Measurements from ENCODE around the gene MAPK1.
"Not testable (repeated sequence)": the region's sequence is repeated elsewhere in the genome, so short reads cannot be mapped to it uniquely, and the experiment has no call there.

MAPK1 gene

DNA sequence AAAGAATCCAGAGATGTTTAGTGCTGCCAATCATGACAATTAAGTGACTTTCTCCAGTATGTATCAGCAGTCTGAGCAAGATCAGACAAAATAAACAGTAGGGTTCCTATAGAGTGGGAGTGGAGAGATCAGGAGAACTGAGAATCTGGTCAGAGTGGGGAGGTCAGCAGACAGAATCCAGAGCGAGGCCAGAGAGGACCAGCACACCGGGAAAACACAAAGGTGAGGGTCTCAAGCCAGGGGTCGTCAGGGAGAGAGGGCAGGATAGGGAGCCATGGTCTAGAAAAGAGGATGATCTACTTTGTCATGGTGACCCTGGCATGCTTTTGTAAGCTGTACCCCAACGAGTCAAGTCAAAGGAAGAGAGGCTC lies 39.2 kb downstream of the MAPK1 start:
- in situ Hi-C loops (cut with HindIII; ENCODE audit: low pct_ligation_motif_present, low pct_unique_long_range_greater_than_20kb, low sequenced_read_pairs), result no loop called here
- no peak for DNase-seq

GRCh38 chr22:21827628-21828267 lies 39.7 kb downstream of the MAPK1 start:
- in situ Hi-C loops (cut with HindIII; ENCODE audit: low pct_ligation_motif_present, low pct_unique_long_range_greater_than_20kb, low sequenced_read_pairs), result no loop called here
- DNase-seq, result no peak

GRCh38 chr22:21826204-21826603 lies 41.2 kb downstream of the MAPK1 start:
- DNase-seq, result no peak
- in situ Hi-C loops (cut with HindIII; ENCODE audit: low pct_ligation_motif_present, low pct_unique_long_range_greater_than_20kb, low sequenced_read_pairs), result no loop called here

DNA sequence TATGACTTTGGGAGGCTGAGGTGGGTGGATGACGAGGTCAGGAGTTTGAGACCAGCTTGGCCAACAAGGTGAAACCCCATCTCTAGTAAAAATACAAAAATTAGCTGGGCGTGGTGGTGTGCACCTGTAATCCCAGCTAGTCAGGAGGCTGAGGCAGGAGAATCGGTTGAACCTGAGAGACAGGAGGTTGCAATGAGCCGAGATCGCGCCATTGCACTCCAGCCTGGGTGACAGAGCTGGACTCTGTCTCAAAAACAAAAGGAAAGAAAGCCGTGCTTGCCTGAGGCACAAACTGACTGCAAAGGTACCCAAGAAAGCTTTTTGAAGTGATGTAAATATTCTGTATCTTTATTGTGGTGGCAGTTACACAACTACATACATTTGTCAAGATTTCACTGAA lies 42.5 kb downstream of the MAPK1 start:
- in situ Hi-C loops (cut with HindIII; ENCODE audit: low pct_ligation_motif_present, low pct_unique_long_range_greater_than_20kb, low sequenced_read_pairs); DNase-seq: not testable (repeated sequence)

DNA sequence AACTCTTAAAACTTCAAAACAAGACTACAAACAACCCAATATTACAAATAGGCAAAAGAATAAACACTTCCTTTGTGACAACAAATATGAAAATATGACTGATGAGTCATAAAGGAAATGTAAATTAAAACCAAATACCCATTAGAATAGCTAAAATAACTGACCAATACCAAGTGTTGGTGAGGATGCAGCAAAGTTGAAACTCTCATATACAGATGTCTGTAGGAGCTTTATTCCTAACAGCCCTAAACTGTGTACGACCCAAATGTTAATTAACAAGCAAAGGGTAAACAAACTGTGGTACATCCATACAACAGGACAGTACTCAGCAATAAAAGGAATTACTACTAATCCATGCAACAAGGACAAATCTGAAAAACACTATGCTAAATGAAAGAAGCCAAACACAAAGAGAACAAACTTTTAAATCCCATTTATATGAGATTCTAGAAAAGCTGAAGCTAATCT lies 43.0 kb downstream of the MAPK1 start:
- in situ Hi-C loops (cut with HindIII; ENCODE audit: low pct_ligation_motif_present, low pct_unique_long_range_greater_than_20kb, low sequenced_read_pairs), result no loop called here
- no peak for DNase-seq

GRCh38 chr22:21823740-21824444 lies 43.6 kb downstream of the MAPK1 start:
- in situ Hi-C loops (cut with HindIII; ENCODE audit: low pct_ligation_motif_present, low pct_unique_long_range_greater_than_20kb, low sequenced_read_pairs), result no loop called here
- DNase-seq, result no peak

DNA sequence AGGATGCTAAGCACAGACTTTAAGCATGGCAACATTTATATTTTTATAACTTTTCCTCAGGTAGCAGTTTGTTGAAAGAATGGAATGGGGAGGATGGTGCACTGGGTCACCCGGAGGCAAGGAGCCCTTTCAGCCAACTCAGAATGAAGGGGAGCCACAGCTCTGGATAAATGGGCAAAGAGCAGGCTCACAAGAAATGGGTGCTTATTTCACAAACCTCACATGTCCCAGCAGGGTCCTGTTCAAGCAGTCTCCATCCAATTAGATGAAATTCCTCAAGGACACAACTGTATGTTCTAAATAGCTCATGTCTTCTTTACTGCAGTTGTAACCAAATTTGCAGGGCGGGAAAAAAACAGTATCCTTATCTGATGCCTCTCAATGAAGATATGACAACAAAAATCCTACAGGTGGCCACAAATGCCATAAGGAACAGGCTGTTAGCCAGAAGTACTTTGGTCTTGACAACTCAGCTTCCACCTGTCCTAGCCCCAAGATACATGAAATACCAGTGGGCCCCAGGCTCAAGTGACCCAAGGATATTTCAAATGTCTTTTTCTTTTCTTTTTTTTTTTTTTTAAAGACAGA lies 48.2 kb downstream of the MAPK1 start:
- no peak for DNase-seq
- in situ Hi-C loops (cut with HindIII; ENCODE audit: low pct_ligation_motif_present, low pct_unique_long_range_greater_than_20kb, low sequenced_read_pairs), result no loop called here

GRCh38 chr22:21818487-21819182 lies 48.8 kb downstream of the MAPK1 start:
- no peak for DNase-seq
- in situ Hi-C loops (cut with HindIII; ENCODE audit: low pct_ligation_motif_present, low pct_unique_long_range_greater_than_20kb, low sequenced_read_pairs), result no loop called here

DNA sequence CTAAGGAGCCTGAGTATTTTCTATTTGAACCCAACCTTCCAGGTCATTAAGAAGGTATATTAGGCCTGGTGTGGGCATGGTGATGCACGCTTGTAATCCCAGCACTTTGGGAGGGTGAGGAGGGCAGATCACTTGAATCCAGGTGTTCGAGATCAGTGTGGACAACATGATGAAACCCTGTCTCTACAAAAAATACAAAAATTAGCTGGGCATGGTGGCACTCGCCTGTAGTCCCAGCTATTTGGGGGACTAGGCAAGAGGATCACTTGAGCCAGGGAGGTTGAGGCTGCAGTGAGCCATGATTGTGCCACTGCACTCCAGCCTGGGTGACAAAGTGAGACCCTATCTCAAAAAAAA lies 50.0 kb downstream of the MAPK1 start:
- DNase-seq; in situ Hi-C loops (cut with HindIII; ENCODE audit: low pct_ligation_motif_present, low pct_unique_long_range_greater_than_20kb, low sequenced_read_pairs): not testable (repeated sequence)

DNA sequence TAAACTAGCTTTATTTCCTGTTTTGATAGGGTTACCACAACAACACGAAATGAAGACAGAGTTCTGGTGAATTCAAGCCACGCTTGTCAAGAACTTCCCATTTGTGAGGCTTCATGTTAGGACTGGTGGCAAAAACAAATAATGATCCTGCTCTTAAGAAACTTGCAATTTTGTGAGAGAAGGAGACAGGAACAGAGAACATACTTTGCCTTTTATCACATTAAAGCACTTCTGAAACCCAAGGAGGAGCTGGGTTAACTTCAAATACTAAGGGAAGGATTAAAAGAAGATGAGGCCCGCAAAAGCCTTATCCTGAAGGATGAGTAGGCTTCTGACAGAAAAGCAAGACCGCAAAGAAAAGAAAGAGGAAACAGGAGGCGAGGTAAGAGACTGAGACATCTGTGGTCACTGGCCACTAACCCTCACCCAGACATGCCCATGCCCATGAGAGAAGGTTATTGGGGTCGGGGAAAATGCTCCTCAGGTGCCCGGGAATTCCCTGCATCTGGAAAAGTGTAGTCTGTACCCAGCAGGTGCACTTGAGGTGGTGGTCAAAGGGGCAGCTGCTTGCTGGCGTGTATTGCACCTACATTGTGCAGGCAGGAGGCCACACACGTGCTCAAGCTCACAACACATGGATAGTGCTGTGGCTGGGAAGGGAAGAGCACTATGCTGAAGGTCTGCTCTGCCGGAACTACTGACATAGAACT lies 50.5 kb downstream of the MAPK1 start:
- DNase-seq, result peak; percentile 74
- in situ Hi-C loops (cut with HindIII; ENCODE audit: low pct_ligation_motif_present, low pct_unique_long_range_greater_than_20kb, low sequenced_read_pairs), result no loop called here

GRCh38 chr22:21816472-21816786 lies 51.0 kb downstream of the MAPK1 start:
- in situ Hi-C loops (cut with HindIII; ENCODE audit: low pct_ligation_motif_present, low pct_unique_long_range_greater_than_20kb, low sequenced_read_pairs), result no loop called here
- DNase-seq, result no peak

GRCh38 chr22:21815958-21816357 lies 51.5 kb downstream of the MAPK1 start:
- no peak for DNase-seq
- in situ Hi-C loops (cut with HindIII; ENCODE audit: low pct_ligation_motif_present, low pct_unique_long_range_greater_than_20kb, low sequenced_read_pairs), result no loop called here

- DNase-seq, result no peak
- in situ Hi-C loops (cut with HindIII; ENCODE audit: low pct_ligation_motif_present, low pct_unique_long_range_greater_than_20kb, low sequenced_read_pairs), result no loop called here
Observed at GRCh38 chr22:21815357-21815756, 52.1 kb downstream of the MAPK1 start.

DNA sequence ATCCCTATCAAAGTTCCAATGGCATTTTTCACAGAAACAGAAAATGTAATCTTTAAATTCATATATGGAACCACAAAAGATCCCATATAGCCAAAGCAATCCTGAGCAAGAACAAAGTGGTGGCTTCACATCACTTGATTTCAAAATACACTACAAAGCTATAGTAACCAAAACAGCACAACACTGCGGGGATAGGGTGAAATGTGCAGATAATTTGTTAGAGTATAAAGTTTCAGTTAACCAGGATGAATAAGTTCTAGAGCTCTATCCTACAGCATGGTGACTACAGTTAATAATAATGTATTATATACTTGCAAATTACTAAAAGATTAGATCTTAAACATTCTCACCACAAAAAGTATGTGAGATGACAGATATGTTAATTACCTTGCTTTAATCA lies 55.5 kb downstream of the MAPK1 start:
- no peak for DNase-seq
- in situ Hi-C loops (cut with HindIII; ENCODE audit: low pct_ligation_motif_present, low pct_unique_long_range_greater_than_20kb, low sequenced_read_pairs), result no loop called here

DNA sequence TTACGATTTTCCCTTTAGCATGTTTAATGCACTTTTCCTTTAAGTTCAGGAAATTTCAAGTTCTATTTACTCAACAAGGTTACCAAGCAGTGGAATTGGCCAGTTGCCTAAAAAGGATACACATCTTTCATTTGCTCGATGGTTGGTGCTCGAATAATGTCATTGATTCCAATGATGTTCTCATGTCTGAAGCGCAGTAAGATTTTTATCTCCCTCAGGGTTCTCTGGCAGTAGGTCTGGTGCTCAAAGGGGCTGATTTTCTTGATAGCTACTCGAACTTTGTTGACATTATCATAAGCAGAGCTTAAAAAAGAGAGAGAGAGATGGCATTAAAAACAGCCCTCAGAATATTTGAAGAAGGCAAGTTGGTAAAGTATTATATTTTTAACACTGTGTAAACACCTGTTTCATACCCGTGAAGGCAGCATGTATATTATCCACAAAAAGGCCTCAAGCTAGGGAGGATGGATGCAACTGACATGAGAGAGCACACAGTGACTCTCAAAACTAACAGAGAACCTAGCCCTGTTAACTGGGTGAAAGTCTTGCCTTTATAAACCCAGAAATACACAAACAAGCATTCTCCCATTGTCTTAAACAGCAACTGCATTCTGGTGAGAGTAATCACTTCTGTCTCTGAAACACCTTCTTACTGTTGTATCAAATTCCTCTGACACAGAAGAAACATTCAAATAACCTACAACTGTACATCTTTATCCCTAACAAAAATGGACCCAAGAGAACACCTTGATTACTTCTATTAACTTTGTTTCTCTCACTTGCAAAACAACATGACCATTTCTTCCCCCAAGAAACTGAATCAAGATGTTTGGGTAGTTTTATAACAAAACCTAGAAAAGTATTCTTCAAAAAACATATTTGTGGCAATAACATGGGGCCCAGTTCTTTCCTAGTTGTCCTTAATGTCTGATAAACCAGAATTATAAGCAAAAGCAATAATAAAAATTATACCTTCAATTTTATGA lies 59.6 kb downstream of the MAPK1 start:
- in situ Hi-C loops (cut with HindIII; ENCODE audit: low pct_ligation_motif_present, low pct_unique_long_range_greater_than_20kb, low sequenced_read_pairs), result no loop called here

GRCh38 chr22:21805325-21805724 lies 62.1 kb downstream of the MAPK1 start:
- in situ Hi-C loops (cut with HindIII; ENCODE audit: low pct_ligation_motif_present, low pct_unique_long_range_greater_than_20kb, low sequenced_read_pairs), result not testable (repeated sequence)

More for the DNA sequence above, 59.6 kb downstream of the MAPK1 start:
- DNase-seq, result no peak

DNA sequence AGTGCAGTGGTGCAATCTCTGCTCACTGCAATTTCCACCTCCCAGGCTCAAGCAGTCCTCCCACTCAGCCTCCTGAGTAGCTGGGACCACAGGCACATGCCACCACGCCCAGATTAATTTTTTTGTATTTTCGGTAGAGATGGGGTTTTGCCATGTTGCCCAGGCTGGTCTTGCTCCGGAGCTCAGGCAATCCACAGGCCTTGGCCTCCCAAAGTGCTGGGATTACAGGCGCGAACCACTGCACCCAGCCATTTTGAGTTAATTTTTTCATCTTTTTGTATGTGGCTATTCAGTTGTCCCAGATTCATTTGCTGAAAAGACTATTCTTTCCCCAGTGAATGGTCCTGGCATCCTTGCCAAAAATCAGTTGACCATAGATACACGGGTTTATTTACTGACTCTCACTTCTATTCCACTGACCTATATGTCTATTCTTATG lies 63.6 kb downstream of the MAPK1 start:
- DNase-seq, result no peak
- in situ Hi-C loops (cut with HindIII; ENCODE audit: low pct_ligation_motif_present, low pct_unique_long_range_greater_than_20kb, low sequenced_read_pairs), result no loop called here

More at GRCh38 chr22:21805325-21805724, 62.1 kb downstream of the MAPK1 start:
- not testable (repeated sequence) for DNase-seq

DNA sequence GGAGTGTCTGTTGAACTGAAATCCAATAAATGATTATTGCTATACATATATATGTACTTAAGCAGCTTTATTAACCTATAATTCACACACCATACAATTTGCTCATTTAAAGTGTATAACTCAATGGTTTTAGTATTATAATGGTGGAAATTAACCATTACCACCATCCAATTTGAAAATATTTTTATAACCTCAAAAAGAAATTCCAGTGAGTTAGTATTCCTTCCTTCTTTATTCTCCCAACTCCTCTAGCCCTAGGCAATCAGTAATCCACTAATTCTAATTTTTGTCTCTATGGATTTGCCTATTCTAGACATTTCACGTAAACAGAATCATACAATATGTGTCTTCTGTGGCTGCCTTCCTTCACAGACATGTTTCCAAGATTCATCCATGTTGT lies 64.8 kb downstream of the MAPK1 start:
- DNase-seq, result no peak
- in situ Hi-C loops (cut with HindIII; ENCODE audit: low pct_ligation_motif_present, low pct_unique_long_range_greater_than_20kb, low sequenced_read_pairs), result no loop called here

All from ACHN (cell line).